Measurements from ENCODE around the gene SHC2.

Gene SHC2

GRCh38 chr19:444677-445210 is 16.1 kb downstream of the SHC2 start:
- no peak for DNase-seq (ENCODE audit: low read depth)

- DNase-seq (ENCODE audit: low read depth) = no peak
Observed at GRCh38 chr19:443005-443404, 17.8 kb downstream of the SHC2 start.

DNA sequence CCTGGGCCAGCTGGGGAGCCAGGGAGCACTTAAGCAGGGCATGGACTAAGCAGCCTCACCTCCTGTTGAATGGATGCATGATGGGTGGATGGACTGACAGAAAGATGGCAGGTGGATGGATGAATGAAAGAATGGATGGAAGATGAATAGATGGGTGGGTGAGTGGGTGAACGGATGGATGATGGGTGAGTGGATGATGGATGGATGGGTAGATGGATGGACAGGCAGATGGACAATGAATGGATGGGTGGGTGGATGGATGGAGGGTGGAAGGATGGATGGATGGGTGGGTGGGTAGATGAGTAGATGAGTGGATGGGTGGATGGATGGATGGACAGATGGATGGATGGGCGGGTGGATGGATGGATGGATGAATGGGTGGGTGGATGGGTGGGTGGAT is 18.7 kb downstream of the SHC2 start:
- no peak for DNase-seq (ENCODE audit: low read depth)

- DNase-seq (ENCODE audit: low read depth) = peak; percentile 88
Observed at GRCh38 chr19:441213-441836, 19.5 kb downstream of the SHC2 start.

DNA sequence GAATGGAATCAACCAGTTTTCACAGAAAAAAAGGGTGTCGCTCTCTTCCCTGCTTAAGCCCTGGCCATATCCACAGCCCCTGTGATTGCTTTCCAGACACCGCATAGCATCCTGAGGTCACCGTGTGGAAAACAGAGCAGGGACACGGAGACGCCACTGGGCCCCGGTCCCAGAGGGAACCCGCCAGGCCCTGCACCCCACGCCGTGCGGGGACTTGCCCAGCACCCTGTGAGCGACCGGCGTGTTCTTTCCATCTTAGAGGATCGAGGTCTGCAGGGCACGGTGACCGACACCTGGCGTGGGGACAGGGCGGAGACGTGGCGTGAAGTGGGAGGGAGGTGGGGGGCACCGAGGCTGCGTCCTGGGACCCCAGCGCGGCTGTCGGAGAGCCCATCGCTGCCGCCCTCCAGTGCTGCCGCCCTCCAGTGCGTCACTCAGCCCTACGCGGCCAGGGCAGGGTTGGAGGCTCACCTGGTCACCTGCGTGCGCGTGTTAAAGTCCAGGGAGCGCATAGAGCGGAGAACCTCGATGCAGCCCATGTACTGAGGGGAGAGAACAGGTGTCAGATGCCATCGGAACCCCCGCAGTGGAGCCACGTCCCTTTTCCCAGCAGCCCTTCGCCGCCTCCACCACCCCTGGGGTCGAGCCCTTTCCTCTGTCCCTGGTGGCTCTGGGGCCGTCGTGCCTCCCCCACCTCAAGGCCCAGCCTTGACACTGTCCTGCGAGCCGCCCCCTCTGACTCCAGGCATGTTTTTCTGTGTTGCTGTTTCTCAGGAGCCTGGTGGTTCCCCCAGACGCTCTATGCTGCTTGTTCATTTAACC is 20.2 kb downstream of the SHC2 start:
- no peak for DNase-seq (ENCODE audit: low read depth)

- no peak for DNase-seq (ENCODE audit: low read depth)
Observed at GRCh38 chr19:439167-439900, 21.5 kb downstream of the SHC2 start.

DNA sequence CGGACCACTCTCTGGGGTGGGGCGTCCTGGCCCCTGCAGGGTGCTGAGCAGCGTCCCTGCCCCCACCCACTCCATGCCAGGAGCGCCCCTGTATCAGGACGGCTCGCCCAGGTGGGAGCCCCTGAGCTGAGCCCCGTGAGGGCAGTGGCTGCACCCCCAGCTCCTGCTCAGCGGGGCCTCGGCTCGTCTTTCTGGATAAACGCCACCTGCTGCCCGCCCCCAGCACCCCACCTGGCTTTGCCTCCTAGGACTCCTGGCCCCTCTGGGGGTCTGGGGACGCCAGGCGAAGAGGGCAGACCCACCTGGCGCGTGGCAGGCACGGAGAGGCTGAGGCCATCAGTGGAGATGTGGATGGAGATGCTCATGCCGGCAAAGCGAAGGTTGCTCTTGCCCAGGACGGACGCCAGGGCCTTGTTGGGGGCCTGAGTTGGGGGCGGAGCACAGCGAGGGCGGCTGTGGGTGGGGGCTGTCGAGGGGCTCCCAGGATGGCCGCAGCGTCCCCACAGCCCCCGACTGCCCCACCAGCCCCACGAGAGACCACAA is 22.3 kb downstream of the SHC2 start:
- DNase-seq (ENCODE audit: low read depth) = no peak

GRCh38 chr19:437041-437440 is 23.8 kb downstream of the SHC2 start:
- DNase-seq (ENCODE audit: low read depth) = no peak

DNA sequence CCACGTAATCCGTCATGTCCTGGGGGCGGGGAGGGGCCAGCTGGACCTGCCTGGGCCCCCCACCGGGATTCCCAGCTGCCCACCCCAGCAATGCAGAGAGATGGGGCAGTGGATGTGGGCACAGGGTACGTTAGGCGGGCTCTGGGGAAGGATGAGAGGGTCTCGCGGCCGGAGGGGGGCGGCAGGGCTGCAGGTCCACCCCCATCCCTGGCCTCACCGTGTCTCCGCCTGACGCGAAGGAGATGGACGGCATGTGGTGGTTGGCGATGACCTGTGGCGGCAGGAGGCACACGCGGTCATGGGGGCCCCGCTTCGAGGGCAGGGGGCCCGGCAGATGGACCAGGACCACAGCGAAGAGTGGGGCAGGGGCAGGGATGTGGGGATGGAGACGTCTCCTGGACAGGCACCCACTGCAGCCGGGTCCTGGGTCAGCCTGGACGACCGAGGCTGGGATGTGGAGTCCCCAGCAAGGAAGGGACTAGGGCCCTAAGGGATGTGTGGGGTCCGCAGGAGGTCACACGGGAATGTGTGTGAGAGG is 24.4 kb downstream of the SHC2 start:
- DNase-seq (ENCODE audit: low read depth) = no peak

- DNase-seq (ENCODE audit: low read depth) = no peak
Observed at GRCh38 chr19:435707-436412, 25.0 kb downstream of the SHC2 start.

DNA sequence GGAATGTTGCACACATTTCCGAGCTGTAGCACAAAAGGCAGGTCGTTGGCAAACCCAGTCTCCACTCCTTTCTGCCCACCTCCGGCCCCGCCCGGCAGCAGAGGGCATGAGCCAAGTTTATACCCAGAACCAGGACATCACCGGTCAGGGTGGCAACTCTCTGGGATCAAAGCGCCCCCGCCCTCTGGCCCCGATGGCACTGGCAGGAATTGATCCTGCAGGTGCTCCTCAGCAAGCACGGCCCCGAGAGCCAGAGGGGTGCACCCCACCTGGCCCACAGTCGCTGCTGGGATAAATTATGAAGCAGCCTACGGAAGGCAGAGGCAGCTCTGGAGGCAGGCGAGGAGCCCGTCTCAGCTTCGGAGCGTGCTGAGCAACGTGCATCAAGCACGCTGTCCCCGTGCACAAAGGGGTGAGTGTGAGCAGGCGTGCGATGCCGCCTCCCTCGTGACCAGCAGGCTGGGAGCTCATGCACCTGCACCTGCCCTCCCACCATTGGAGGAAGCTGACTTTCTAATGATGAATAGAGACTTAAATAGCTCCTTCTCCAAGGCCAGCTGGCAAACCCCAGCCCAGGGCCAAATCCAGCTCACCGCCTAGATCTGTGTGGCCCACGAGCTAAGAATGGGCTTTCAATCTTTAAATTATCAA is 25.7 kb downstream of the SHC2 start:
- DNase-seq (ENCODE audit: low read depth) = no peak

DNA sequence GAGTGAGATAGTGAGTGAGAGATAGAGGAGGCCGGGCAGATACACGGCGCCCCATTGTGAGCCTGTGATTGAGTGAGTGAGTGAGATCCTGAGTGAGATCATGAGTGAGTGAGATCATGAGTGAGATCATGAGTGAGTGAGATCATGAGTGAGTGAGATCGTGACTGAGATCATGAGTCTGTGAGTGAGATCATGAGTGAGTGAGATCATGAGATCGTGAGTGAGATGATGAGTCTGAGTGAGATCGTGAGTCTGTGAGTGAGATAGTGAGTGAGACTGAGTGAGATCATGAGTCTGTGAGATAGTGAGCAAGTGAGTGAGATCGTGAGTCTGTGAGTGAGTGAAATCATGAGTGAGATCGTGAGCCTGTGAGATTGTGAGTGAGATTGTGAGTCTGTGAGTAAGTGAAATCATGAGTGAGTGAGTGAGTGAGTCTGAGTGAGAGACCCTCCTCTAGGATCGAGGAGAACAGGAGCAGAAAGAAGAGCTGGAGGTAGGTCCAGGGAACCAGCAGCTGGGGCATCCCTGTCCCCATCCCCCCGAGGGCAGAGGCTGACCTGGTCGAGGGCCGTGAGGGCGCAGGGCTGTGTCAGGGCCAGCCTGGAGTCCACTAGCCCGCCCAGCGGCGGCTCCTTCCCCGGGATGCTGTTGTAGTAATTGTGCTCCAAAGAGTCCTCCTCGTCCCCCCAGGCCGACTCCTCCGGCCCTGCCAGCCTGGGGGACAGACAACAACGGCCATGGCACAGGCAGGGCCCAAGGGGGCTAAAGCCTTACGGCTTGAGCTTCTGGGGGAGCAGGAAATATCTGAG is 26.5 kb downstream of the SHC2 start:
- DNase-seq (ENCODE audit: low read depth) = no peak

DNA sequence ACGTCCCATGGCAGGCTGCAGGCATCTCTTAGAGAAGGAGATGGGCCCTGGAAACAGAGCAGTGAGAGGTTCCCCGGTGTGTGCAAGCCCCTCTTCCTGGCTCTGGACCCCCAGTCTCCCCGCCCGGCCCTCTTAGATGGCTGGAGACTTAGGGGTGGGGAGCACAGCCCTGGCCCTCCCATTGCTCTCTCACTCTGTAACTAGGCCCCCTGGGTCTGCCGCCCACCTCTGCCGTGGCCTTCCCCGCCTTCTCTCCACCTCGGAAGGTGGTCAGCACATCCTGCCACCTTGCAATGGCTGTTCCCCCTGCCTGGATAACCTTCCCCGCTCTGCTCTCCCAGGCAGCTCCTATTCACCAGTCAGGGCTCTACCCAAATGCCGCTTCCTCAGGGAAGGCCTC is 30.1 kb downstream of the SHC2 start:
- no peak for DNase-seq (ENCODE audit: low read depth)

DNA sequence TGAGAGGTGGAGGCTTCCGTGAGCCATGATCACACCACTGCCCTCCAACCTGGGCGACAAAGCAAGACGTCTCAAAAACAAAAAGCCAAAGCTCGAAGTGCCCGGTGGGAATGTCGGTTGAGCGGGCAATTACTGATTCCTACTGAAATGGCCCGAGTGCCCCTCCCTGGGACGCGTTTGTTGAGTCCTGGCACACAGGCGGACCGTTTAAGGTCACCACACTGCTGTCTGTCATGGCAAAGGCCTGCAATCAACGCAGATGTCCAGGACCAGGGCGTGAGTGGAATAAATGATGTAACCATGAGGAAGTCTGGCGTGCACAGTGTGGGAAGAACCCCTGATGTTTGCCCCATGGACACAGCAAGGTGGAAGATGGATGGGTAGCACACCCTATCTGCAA is 32.7 kb downstream of the SHC2 start:
- no peak for DNase-seq (ENCODE audit: low read depth)

GRCh38 chr19:427675-428074 is 33.2 kb downstream of the SHC2 start:
- DNase-seq (ENCODE audit: low read depth) = peak; percentile 71

GRCh38 chr19:426725-427445 is 33.9 kb downstream of the SHC2 start:
- DNase-seq (ENCODE audit: low read depth) = no peak

DNA sequence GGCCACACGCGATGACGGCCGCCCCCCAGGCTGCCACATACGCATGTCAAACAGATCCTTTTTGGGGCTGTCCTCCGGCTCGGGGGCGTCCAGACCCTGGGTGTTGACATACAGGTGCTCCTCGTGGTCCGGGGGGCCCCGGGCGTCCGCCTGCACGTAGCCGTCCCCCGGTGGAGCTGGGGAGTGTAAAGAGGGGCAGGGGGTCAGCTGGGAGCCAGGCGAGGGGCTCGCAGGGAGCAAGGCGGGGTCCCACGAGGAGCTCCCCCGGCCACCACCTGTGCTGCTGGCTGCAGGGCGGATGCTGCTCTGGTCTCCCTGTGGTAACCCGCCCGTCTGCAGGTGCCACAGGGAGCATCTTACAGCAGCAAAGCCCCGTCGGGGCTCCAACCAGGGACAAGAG is 35.8 kb downstream of the SHC2 start:
- DNase-seq (ENCODE audit: low read depth) = no peak

- DNase-seq (ENCODE audit: low read depth) = no peak
Observed at GRCh38 chr19:424546-424945, 36.3 kb downstream of the SHC2 start.

GRCh38 chr19:423691-424466 is 37.0 kb downstream of the SHC2 start:
- DNase-seq (ENCODE audit: low read depth) = no peak
